Small intestine (tissue), 7 donors: ENCODE results near the gene DGLUCY. TPM values are rescaled to one million over a fixed set of nuclear protein-coding genes. Genes with fewer than 3 reads are reported as not detected.

Experiments used
- DNase-seq, 2 donors: peaks; one replicate each; pipeline versions ENCODE4 v3.0.0 to v3.0.0-alpha.2; 2013
- FAIRE-seq: peaks from 2 replicates; lab custom pipeline; 2012; peaks lifted over from hg19 to GRCh38; lab: Jason Lieb, UNC
- H3K27ac ChIP-seq, 3 donors: one replicate each; pipeline ENCODE4 v1.5.1; 2013; ENCODE audit warnings: low read length in 2 of 3, mild to moderate bottlenecking in 2 of 3, control low read depth in 1 of 3, inconsistent platforms in 1 of 3, low read depth in 1 of 3, moderate library complexity in 1 of 3
- H3K27me3 ChIP-seq, 3 donors: one replicate each; pipeline ENCODE4 v1.6.1; 2013; ENCODE audit warnings: low read length in 3 of 3, inconsistent platforms in 1 of 3; ENCODE audit not compliant: control insufficient read depth in 3 of 3, insufficient read depth in 3 of 3
- H3K36me3 ChIP-seq, 3 donors: one replicate each; pipeline ENCODE4 v1.6.1; 2013; ENCODE audit warnings: low read length in 3 of 3, inconsistent platforms in 1 of 3, low read depth in 1 of 3, mild to moderate bottlenecking in 1 of 3, moderate library complexity in 1 of 3; ENCODE audit not compliant: control insufficient read depth in 3 of 3, insufficient read depth in 2 of 3
- H3K4me1 ChIP-seq, 3 donors: one replicate each; pipeline ENCODE4 v1.6.1; 2013; ENCODE audit warnings: low read length in 2 of 3, inconsistent platforms in 1 of 3, low read depth in 1 of 3, mild to moderate bottlenecking in 1 of 3, moderate library complexity in 1 of 3; ENCODE audit not compliant: control insufficient read depth in 3 of 3, insufficient read depth in 2 of 3
- H3K4me3 ChIP-seq, 3 donors: one replicate each; pipeline ENCODE4 v1.5.1; 2013; ENCODE audit warnings: low read length in 3 of 3, control low read depth in 1 of 3, inconsistent platforms in 1 of 3, low read depth in 1 of 3, mild to moderate bottlenecking in 1 of 3, moderate library complexity in 1 of 3
- H3K9me3 ChIP-seq, 2 donors: one replicate each; pipeline ENCODE4 v1.6.1; 2013; ENCODE audit warnings: low read depth in 1 of 2, low read length in 1 of 2; ENCODE audit not compliant: control insufficient read depth in 2 of 2, insufficient read depth in 1 of 2
- WGBS, 3 donors: extraction: QIAGEN DNeasy Blood & Tissue Kit; methylation state at CpG; one replicate each; pipeline ENCODE4 v1.1.7; 2013; 5-methylcytosine and 5-hydroxymethylcytosine counted together
- polyA plus RNA-seq, 4 donors: library from polyadenylated mRNA; stranded (reverse) in 3 of 4; unstranded in 1 of 4; fragments of 200-250 nt in 3 of 4; fragments of 120-200 nt in 1 of 4; gene quantifications; one replicate each; pipeline versions ENCODE4 v1.2.1 to v1.2.3, GENCODE V29; 2013
- donor health status: healthy with polysubstance abuse.
- donor health status: control.
- donor health status: control.
- donor health status: Bipolar disorder and iron deficiency.
- donor health status: healthy.

The DGLUCY gene
- polyA plus RNA-seq, 4 donors, result 11.9 to 74.9 (median 30.2) TPM

DNA sequence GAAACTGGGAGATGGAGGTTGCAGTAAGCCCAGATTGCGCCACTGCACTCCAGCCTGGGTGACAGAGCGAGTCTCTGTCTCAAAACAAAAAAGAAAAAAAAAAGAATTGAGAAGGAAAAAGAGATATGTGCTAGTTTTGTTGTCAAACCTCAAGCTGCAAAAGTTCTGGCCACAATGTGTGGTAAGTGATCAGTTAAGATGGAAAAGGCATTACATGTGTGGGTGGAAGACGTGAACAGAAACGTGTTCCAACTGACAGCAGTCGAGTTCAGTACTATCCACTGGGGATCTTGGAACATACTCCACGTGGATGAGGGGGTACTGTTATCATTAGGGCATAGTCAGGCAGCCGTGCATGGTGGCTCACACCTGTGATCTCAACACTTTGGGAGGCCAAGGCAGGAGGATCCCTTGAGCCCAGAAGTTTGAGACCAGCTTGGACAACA, 113.3 kb downstream of the DGLUCY start:
- Histone ChIP-seq H3K9me3 (peaks cover 0 to 12% of the 10 kb centered on the region in 2 donors), H3K27ac (peak overlapping the region in 2 of 3 donors; percentile 4 to 34), H3K4me1 (no peaks in the 10 kb centered on the region), H3K27me3 (no peaks in the 10 kb centered on the region), H3K4me3 (no peak overlapping the region), H3K36me3 (peaks cover 0 to 48% (median 6%) of the 10 kb centered on the region in 3 donors)
- 75 to 82% (median 82%) methylated on average over 7 of the region's 7 CpGs for WGBS, 3 donors
- DNase-seq, result peak in 1 of 2 donors; percentile 27
- no peak for FAIRE-seq

DNA sequence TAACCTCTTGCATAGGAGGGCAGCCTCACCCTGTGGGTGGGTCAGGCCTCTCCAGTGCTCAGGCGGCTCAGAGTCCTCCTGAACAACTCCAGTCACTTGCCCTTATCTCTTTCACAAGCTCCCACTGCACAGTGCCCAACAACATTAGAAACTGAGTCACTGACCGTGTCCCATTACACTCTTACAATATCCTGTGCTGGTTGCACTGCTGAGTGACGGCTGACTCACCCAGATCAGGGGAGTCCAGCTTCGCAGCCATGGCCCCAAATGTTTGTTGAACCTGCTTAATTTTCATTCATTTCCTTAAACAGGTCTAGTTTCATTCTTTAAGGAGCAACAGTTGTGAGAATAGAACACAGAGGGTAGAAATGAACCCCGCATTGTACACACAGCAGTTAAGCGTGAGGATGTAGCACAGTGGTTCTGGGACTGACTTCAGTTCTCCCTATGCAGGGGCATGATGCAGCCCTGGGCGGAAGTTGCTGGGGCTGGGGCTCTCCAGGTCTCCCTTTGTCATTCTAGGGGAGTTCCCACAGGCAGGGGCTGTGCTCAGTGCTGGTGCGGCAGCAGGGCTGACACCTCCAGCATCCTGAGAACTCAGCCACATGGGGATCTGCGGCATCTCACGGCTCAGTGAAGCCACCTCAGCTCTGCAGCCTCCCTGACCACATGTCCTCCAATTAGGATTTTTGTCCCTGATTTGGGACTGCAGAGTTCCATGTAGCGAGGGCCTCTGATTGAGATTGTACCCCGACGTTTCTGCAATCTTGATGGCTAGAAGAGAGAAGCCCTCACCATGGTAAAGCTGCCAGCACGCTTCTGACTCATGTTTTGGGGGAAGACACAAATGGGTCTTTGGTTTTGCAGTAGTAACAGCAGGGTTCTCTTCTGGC, 114.5 kb downstream of the DGLUCY start:
- DNase-seq, result no peak
- Histone ChIP-seq H3K27me3 (no peaks in the 10 kb centered on the region), H3K36me3 (peaks cover 0 to 48% (median 6%) of the 10 kb centered on the region in 3 donors), H3K9me3 (peaks cover 0 to 12% of the 10 kb centered on the region in 2 donors), H3K27ac (peak overlapping the region in 2 of 3 donors; percentile 28 to 65), H3K4me1 (no peaks in the 10 kb centered on the region), H3K4me3 (no peak overlapping the region)
- 71 to 86% (median 75%) methylated on average over 14 of the region's 14 CpGs for WGBS, 3 donors
- FAIRE-seq, result no peak

DNA sequence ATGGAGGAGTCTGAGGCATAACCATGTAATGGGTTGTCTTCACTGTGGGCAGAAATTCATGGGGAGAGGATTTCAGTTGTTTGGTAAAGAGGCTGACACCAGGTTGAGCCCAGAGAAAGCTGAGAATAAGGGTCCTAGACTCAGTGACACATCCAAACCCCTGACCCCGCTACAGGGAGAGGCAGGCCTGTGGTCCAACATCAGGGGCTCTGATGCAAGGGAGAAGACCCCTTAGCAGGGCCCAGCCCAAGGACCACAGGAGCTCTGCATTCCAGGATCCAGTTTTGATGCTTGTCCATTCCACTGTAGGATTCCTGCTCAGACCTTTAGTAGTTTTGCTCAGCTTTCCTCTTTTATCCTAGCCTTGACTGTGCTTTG, 115.1 kb downstream of the DGLUCY start:
- WGBS, 3 donors, result 89 to 93% (median 90%) methylated on average over 1 of the region's 1 CpG

DNA sequence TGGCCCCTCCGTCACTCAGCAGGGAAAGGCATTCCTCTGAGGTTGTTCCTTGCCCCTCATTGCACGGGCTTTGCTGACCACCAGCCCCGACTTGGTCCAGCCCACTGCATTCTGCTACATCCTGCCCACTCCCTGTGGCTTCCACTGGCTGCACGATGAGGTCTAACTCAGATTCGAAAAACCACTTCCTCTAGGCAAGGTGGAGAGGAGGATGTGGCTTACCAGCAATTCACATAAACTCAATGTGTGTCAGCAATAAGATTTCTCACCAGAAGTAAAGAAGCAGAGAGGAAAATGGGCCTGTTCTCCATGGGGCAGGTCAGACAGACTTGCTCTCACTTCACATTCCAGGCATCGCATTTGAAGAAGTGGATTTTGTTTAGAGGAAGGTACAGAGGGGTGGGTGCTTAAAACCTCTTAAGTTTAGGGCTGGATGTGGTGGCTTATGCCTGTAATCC, 115.9 kb downstream of the DGLUCY start:
- FAIRE-seq (no peak), DNase-seq (peak in 1 of 2 donors; percentile 64)
- peaks cover 0 to 40% (median 6%) of the 10 kb centered on the region in 3 donors for H3K36me3 ChIP-seq
- H3K9me3 ChIP-seq, result peaks cover 0 to 18% of the 10 kb centered on the region in 2 donors
- peak overlapping the region in 2 of 3 donors; percentile 58 to 65 for H3K27ac ChIP-seq
- WGBS, 3 donors, result 62 to 80% (median 62%) methylated on average over 6 of the region's 6 CpGs
- H3K4me3 ChIP-seq, result no peak overlapping the region
- H3K27me3 ChIP-seq, result no peaks in the 10 kb centered on the region
- no peaks in the 10 kb centered on the region for H3K4me1 ChIP-seq

More for the DNA sequence above, 115.1 kb downstream of the DGLUCY start:
- no peaks in the 10 kb centered on the region for H3K4me1 ChIP-seq
- DNase-seq (no peak), FAIRE-seq (no peak)
- H3K4me3 ChIP-seq, result no peak overlapping the region
- H3K36me3 ChIP-seq, result peaks cover 0 to 45% (median 6%) of the 10 kb centered on the region in 3 donors
- H3K27ac ChIP-seq, result peak overlapping the region in 1 of 3 donors; percentile 65
- H3K9me3 ChIP-seq, result peaks cover 0 to 12% of the 10 kb centered on the region in 2 donors
- no peaks in the 10 kb centered on the region for H3K27me3 ChIP-seq

DNA sequence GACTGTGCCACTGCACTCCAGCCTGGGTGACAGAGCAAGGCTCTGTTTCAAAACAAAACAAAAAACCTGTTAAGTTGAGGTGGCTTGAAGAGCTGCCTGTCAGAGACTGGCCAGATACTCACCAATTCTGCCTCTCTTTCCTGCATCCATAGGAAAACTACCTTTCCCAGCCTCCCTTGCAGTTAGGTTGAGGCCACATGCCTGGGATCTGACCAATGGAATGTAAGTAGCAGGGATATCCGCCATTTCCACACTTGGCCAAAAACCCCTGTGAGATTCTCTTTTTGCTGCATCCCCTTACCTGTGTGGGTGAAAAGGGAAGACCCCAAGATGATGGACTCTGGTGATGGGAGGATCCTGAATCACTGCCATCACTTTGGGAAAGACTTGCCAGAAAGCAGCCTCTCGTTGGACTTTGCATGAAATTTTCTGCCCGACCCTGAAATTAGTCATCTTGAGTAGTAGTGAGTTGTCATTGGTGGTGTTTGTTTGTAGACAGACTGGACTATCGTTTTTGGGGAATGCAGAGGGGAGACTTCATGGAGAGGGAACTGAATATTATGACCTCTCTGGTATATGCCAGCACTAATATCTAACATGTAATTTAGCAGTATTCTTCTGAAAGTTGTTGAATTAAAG, 116.6 kb downstream of the DGLUCY start:
- no peak for FAIRE-seq
- peaks cover 0 to 19% of the 10 kb centered on the region in 2 donors for H3K9me3 ChIP-seq
- peaks cover 0 to 35% (median 2%) of the 10 kb centered on the region in 3 donors for H3K36me3 ChIP-seq
- no peak overlapping the region for H3K4me3 ChIP-seq
- 76 to 90% (median 77%) methylated on average over 4 of the region's 4 CpGs for WGBS, 3 donors
- H3K27ac ChIP-seq, result peak overlapping the region in 2 of 3 donors; percentile 64 to 65
- H3K4me1 ChIP-seq, result no peaks in the 10 kb centered on the region
- H3K27me3 ChIP-seq, result no peaks in the 10 kb centered on the region
- no peak for DNase-seq

DNA sequence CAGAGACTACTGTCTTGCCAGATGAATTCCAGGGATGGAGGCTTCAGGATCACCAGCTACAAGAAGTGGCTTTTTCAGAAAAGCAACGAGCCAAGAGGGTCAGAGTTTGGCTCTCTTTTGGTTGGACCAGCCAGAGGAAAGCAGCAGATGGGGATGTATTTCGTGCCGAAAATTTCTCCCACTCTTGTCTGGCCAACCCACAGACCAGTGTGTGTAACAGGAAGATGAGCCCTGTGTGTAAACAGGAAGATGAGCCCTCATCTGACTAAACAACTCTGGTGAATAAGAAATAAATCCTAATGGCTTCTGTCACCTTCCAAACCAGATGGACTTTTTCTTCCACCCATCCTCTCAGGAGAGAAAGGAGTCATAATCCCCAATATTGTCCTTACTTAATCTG, 117.6 kb downstream of the DGLUCY start:
- no peaks in the 10 kb centered on the region for H3K27me3 ChIP-seq
- peaks cover 0 to 35% (median 2%) of the 10 kb centered on the region in 3 donors for H3K36me3 ChIP-seq
- DNase-seq, result no peak
- H3K4me1 ChIP-seq, result no peaks in the 10 kb centered on the region
- H3K4me3 ChIP-seq, result no peak overlapping the region
- H3K27ac ChIP-seq, result peak overlapping the region in 2 of 3 donors; percentile 64 to 65
- no peak for FAIRE-seq
- WGBS, 3 donors, result 46 to 84% (median 64%) methylated on average over 3 of the region's 3 CpGs
- peaks cover 0 to 19% of the 10 kb centered on the region in 2 donors for H3K9me3 ChIP-seq

DNA sequence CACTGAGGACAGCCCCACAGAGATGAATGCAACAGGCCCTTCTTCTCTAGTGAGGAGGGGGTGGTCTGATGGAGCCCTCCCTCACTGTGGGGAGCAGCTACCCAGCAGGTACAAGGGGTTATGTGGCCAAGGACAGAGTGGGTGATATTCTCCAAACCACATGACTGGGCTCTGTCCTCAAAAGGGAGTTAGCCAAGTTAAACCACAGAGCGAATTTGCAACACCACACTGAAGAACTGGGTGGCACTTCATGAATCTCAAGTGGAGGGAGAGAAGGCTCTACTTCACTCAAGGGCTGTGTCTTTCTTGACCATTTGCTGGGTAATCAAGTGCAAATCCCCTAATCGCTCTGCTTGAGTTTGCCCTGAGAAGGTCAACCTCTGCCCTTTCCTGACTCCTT, 118.2 kb downstream of the DGLUCY start:
- Histone ChIP-seq H3K27me3 (no peaks in the 10 kb centered on the region), H3K36me3 (peaks cover 0 to 31% (median 0%) of the 10 kb centered on the region in 3 donors), H3K4me3 (no peak overlapping the region), H3K4me1 (no peaks in the 10 kb centered on the region), H3K9me3 (peaks cover 0 to 19% of the 10 kb centered on the region in 2 donors), H3K27ac (peak overlapping the region in 2 of 3 donors; percentile 27 to 65)
- 80 to 88% (median 83%) methylated on average over 2 of the region's 2 CpGs for WGBS, 3 donors
- DNase-seq (no peak), FAIRE-seq (no peak)

DNA sequence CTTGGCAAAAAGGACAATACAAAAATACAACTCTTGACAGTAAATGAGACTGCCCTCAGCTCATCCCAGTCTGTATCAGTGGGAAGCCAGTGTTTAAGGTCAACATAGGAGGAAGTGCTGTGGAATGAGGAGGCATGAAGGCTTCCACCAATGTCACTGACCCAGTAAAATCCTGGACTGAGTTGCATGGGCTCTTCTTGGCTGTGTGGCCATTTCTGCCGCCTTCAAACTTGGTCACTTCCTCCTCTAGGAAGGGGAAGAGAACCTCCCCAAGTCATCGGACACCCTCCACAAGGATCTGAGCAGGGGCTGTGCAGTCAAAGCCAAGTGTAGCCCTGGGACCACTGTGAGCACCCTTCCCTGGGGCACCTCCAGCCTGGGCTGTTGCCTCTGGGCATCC, 118.7 kb downstream of the DGLUCY start:
- WGBS, 3 donors, result 58 to 90% (median 73%) methylated on average over 2 of the region's 2 CpGs
- FAIRE-seq (no peak), DNase-seq (no peak)
- Histone ChIP-seq H3K9me3 (peaks cover 0 to 19% of the 10 kb centered on the region in 2 donors), H3K27ac (peak overlapping the region in 1 of 3 donors; percentile 65), H3K27me3 (no peaks in the 10 kb centered on the region), H3K4me3 (no peak overlapping the region), H3K36me3 (peaks cover 0 to 31% (median 0%) of the 10 kb centered on the region in 3 donors), H3K4me1 (no peaks in the 10 kb centered on the region)
